IMR-90 (cell line): ENCODE results near the gene MAN2A2. TPM values are rescaled to one million over a fixed set of nuclear protein-coding genes. Genes with fewer than 3 reads are reported as not detected.

Experiments
- ATAC-seq: fragments of 200-7000 bp; cut with Tn5 transposase; 2 replicates; pipeline ENCODE4 v1.9.1; 2020; ENCODE audit warnings: low read depth, mild to moderate bottlenecking, moderate library complexity
- BruUV-seq: library from RNA; stranded (reverse); fragments of 400-500 nt; replicated peaks from 2 replicates; lab custom pipeline; 2021; lab: Mats Ljungman, UMichigan
- CTCF ChIA-PET: fragments of 300-600 bp; formaldehyde crosslinking; extraction: SDS; loops from one replicate; lab custom pipeline; 2021; ENCODE audit warnings: antibody characterized with exemption; lab: Yijun Ruan, JAX
- POLR2A ChIA-PET: fragments of 300-600 bp; sonication (Branson Sonifier 250); formaldehyde crosslinking; loops from one replicate; lab custom pipeline; 2022; ENCODE audit warnings: antibody characterized with exemption; ENCODE audit not compliant: unreplicated experiment; lab: Charles Lee
- DNase-seq: peaks from one replicate; pipeline ENCODE4 v3.0.0; 2013
- H2AFZ ChIP-seq: replicated peaks from 2 replicates; pipeline ENCODE3; 2013; ENCODE audit warnings: low read length, mild to moderate bottlenecking; ENCODE audit not compliant: poor library complexity
- H2AK5ac ChIP-seq: 2 replicates; pipeline ENCODE4 v1.6.1; 2013; ENCODE audit warnings: low read depth, low read length, inconsistent platforms
- H2AK9ac ChIP-seq: replicated peaks from 2 replicates; pipeline ENCODE3; 2013; ENCODE audit warnings: mild to moderate bottlenecking, low read depth, low read length, moderate library complexity; ENCODE audit not compliant: poor library complexity
- H2BK120ac ChIP-seq: 2 replicates; pipeline ENCODE4 v1.6.1; 2013; ENCODE audit warnings: low read depth, low read length, inconsistent platforms
- H2BK15ac ChIP-seq: 3 replicates; pipeline ENCODE4 v1.6.1; 2013; ENCODE audit warnings: low read depth, low read length, inconsistent platforms
- H2BK20ac ChIP-seq: 2 replicates; pipeline ENCODE4 v1.6.1; 2013; ENCODE audit warnings: low read depth, mild to moderate bottlenecking, inconsistent platforms, low read length, moderate library complexity
- H2BK5ac ChIP-seq: 2 replicates; pipeline ENCODE4 v1.6.1; 2013; ENCODE audit warnings: mild to moderate bottlenecking, low read depth, low read length, inconsistent platforms; ENCODE audit not compliant: poor library complexity, severe bottlenecking
- H3K14ac ChIP-seq: replicated peaks from 2 replicates; pipeline ENCODE4 v1.6.1; 2013; ENCODE audit warnings: low read depth, low read length, inconsistent platforms
- H3K18ac ChIP-seq: 2 replicates; pipeline ENCODE4 v1.6.1; 2013; ENCODE audit warnings: low read depth, low read length, control low read depth
- H3K23ac ChIP-seq: 2 replicates; pipeline ENCODE4 v1.6.1; 2013; ENCODE audit warnings: low read depth, low read length, inconsistent platforms
- H3K27ac ChIP-seq: 2 replicates; pipeline ENCODE4 v1.5.1; 2013; ENCODE audit warnings: mild to moderate bottlenecking, control low read depth, low read length; ENCODE audit not compliant: insufficient read depth
- H3K27me3 ChIP-seq: 2 replicates; pipeline ENCODE4 v1.6.1; 2013; ENCODE audit warnings: low read length; ENCODE audit not compliant: control insufficient read depth, insufficient read depth
- H3K36me3 ChIP-seq: 2 replicates; pipeline ENCODE4 v1.6.1; 2013; ENCODE audit warnings: low read length, mixed read lengths; ENCODE audit not compliant: control insufficient read depth, insufficient read depth
- H3K4ac ChIP-seq: 2 replicates; pipeline ENCODE4 v1.6.1; 2013; ENCODE audit warnings: low read depth, low read length, inconsistent platforms
- H3K4me1 ChIP-seq: 2 replicates; pipeline ENCODE4 v1.6.1; 2013; ENCODE audit warnings: low read length, mixed read lengths; ENCODE audit not compliant: control insufficient read depth, insufficient read depth
- H3K4me2 ChIP-seq: 2 replicates; pipeline ENCODE4 v1.6.1; 2013; ENCODE audit warnings: low read depth, mild to moderate bottlenecking, control low read depth, low read length, moderate library complexity
- H3K4me3 ChIP-seq: 2 replicates; pipeline ENCODE4 v1.5.1; 2013; ENCODE audit warnings: low read depth, mild to moderate bottlenecking, control low read depth, low read length, moderate library complexity; ENCODE audit not compliant: insufficient read depth
- H3K56ac ChIP-seq: 2 replicates; pipeline ENCODE4 v1.6.1; 2013; ENCODE audit warnings: low read length, inconsistent platforms; ENCODE audit not compliant: insufficient read depth; ENCODE audit errors: extremely low read depth
- H3K79me1 ChIP-seq, 2 experiments: 2 replicates each; pipeline ENCODE4 v1.6.1; 2013; ENCODE audit warnings: low read length in 2 of 2, inconsistent platforms in 1 of 2, low read depth in 1 of 2
- H3K9ac ChIP-seq: 2 replicates; pipeline ENCODE4 v1.6.1; 2013; ENCODE audit warnings: low read depth, low read length, control low read depth
- H3K9me1 ChIP-seq: 2 replicates; pipeline ENCODE4 v1.6.1; 2013; ENCODE audit warnings: low read length, inconsistent platforms; ENCODE audit not compliant: insufficient read depth
- H3K9me3 ChIP-seq: 2 replicates; pipeline ENCODE4 v1.6.1; 2013; ENCODE audit warnings: low read length; ENCODE audit not compliant: control insufficient read depth, insufficient read depth
- H4K20me1 ChIP-seq: 2 replicates; pipeline ENCODE4 v1.6.1; 2013; ENCODE audit warnings: low read length, inconsistent platforms; ENCODE audit not compliant: insufficient read depth
- H4K5ac ChIP-seq: 2 replicates; pipeline ENCODE4 v1.6.1; 2013; ENCODE audit warnings: mild to moderate bottlenecking, low read depth, low read length, control low read depth
- H4K8ac ChIP-seq, 2 experiments: 2 replicates each; pipeline ENCODE4 v1.6.1; 2013; ENCODE audit warnings: low read depth in 2 of 2, low read length in 2 of 2, control low read depth in 1 of 2, inconsistent platforms in 1 of 2
- H4K91ac ChIP-seq: 2 replicates; pipeline ENCODE4 v1.6.1; 2013; ENCODE audit warnings: low read depth, low read length, inconsistent platforms; ENCODE audit not compliant: insufficient read depth
- CEBPB ChIP-seq: IDR thresholded peaks from 2 replicates; pipeline ENCODE4 v1.6.1; 2012; ENCODE audit warnings: low read depth, low read length, improper control_type of control experiment
- CHD1 ChIP-seq: IDR thresholded peaks from 2 replicates; pipeline ENCODE4 v1.6.1; 2012; ENCODE audit warnings: low read depth, low read length, improper control_type of control experiment
- CTCF ChIP-seq: conservative IDR thresholded peaks from 2 replicates; pipeline ENCODE4 v1.5.1; 2012; ENCODE audit warnings: mild to moderate bottlenecking, low read depth, low read length, improper control_type of control experiment
- ELK1 ChIP-seq: fragments of 150-350 bp; IDR thresholded peaks from 2 replicates; pipeline ENCODE4 v1.6.1; 2016; ENCODE audit warnings: low read depth, mild to moderate bottlenecking, low read length, moderate library complexity, borderline replicate concordance
- FOS ChIP-seq: fragments of 150-350 bp; IDR thresholded peaks from 2 replicates; pipeline ENCODE4 v1.6.1; 2016; ENCODE audit warnings: low read depth, low read length
- MAZ ChIP-seq: IDR thresholded peaks from 2 replicates; pipeline ENCODE4 v1.6.1; 2012; ENCODE audit warnings: low read depth, mild to moderate bottlenecking, low read length, improper control_type of control experiment, moderate library complexity, borderline replicate concordance
- MXI1 ChIP-seq: IDR thresholded peaks from 2 replicates; pipeline ENCODE4 v1.6.1; 2012; ENCODE audit warnings: low read depth, mild to moderate bottlenecking, low read length, moderate library complexity, borderline replicate concordance
- NFE2L2 ChIP-seq: fragments of 150-350 bp; IDR thresholded peaks from 2 replicates; pipeline ENCODE4 v1.6.1; 2016; ENCODE audit warnings: low read depth, mild to moderate bottlenecking, low read length
- POLR2A ChIP-seq: IDR thresholded peaks from 2 replicates; pipeline ENCODE4 v1.6.1; 2012; ENCODE audit warnings: mild to moderate bottlenecking, low read depth, low read length
- RAD21 ChIP-seq: IDR thresholded peaks from 2 replicates; pipeline ENCODE4 v1.6.1; 2012; ENCODE audit warnings: low read length, improper control_type of control experiment
- RCOR1 ChIP-seq: IDR thresholded peaks from 2 replicates; pipeline ENCODE4 v1.6.1; 2012; ENCODE audit warnings: mild to moderate bottlenecking, low read length, improper control_type of control experiment; ENCODE audit not compliant: insufficient replicate concordance
- RFX5 ChIP-seq: IDR thresholded peaks from 2 replicates; pipeline ENCODE4 v1.8.0; 2012; ENCODE audit warnings: low read depth, mild to moderate bottlenecking, low read length, moderate library complexity
- SMC3 ChIP-seq: fragments of 150-350 bp; IDR thresholded peaks from 2 replicates; pipeline ENCODE4 v1.6.1; 2016; ENCODE audit warnings: low read depth, mild to moderate bottlenecking, antibody characterized with exemption, low read length, moderate library complexity
- WGBS, 2 experiments: methylation state at CpG; one replicate each; pipeline versions ENCODE4 v1.1.5 to v1.1.7; 2013; ENCODE audit warnings: missing lambda C conversion rate in 2 of 2; ENCODE audit not compliant: insufficient read length in 1 of 2; ENCODE audit errors: extremely low coverage in 2 of 2; 5-methylcytosine and 5-hydroxymethylcytosine counted together
- dilution Hi-C: fragments of 300-500 bp; cut with HindIII; formaldehyde crosslinking; loops from one replicate; pipeline ENCODE4 v1.14.3; 2018; ENCODE audit warnings: low sequenced_read_pairs; ENCODE audit not compliant: unreplicated experiment
- in situ Hi-C: fragments of 300-500 bp; cut with MboI; formaldehyde crosslinking; loops from 3 replicates; pipeline ENCODE4 v1.14.3; 2019; ENCODE audit warnings: low sequenced_read_pairs, inconsistent platforms, mixed read lengths
- intact Hi-C: fragments of 100-400 bp; cut with micrococcal nuclease; formaldehyde crosslinking; loops from 2 replicates; pipeline ENCODE4 v1.10.0; 2022
- polyA plus RNA-seq, 3 experiments: library from polyadenylated mRNA; depleted of rRNA; stranded (reverse); fragments of >200 nt; gene quantifications; 2 replicates each; pipeline ENCODE4 v1.2.3, GENCODE V29; 2012; ENCODE audit warnings: low replicate concordance in 1 of 3
- total RNA-seq: library from RNA; depleted of rRNA; stranded (reverse); fragments of >200 nt; gene quantifications from 2 replicates; pipeline ENCODE4 v1.2.3, GENCODE V29; 2012

Gene MAN2A2
- total and polyA plus RNA-seq, 2 of the 4 experiments (the other 2 are of a cell fraction): 3.4 to 52.5 TPM

GRCh38 chr15:90929246-90930019 is 26.3 kb downstream of the MAN2A2 start:
- no TSS peak for BruUV-seq

More at GRCh38 chr15:90929246-90930019, 26.3 kb downstream of the MAN2A2 start:
- Histone ChIP-seq H3K4ac (peak overlapping the region; percentile 12; the same call in 1 of the 2 replicates), H3K23ac (0 out of 2 replicates have a peak overlapping the region, but pooled peaks have one; percentile 17), H4K91ac (peak overlapping the region; percentile 53; the same call in 1 of the 2 replicates), H3K9me1 (peaks cover 5% of the 10 kb centered on the region), H3K14ac (peak overlapping the region; percentile 53; the same call in 1 of the 2 replicates), H3K18ac (peak overlapping the region; percentile 2; the same call in 1 of the 2 replicates), H4K20me1 (no peaks in the 10 kb centered on the region), H3K9me3 (no peaks in the 10 kb centered on the region), H2BK5ac (peak overlapping the region; percentile 1), H3K27me3 (no peaks in the 10 kb centered on the region), H4K5ac (peak overlapping the region; percentile 98), H3K9ac (peak overlapping the region; percentile 71), H3K56ac (peak overlapping the region; percentile 42; the same call in 1 of the 2 replicates), H2AFZ (peak overlapping the region; percentile 94), H2BK120ac (no peak overlapping the region), H3K4me2 (peak overlapping the region; percentile 95), H3K79me1 (peaks cover 3 to 21% of the 10 kb centered on the region in 2 experiments; a peak in 3 of 4 replicates), H2BK20ac (no peak overlapping the region), H3K36me3 (no peaks in the 10 kb centered on the region), H2AK5ac (no peak overlapping the region), H2BK15ac (no peak overlapping the region), H4K8ac (peak overlapping the region; percentile 82 to 91), H3K4me3 (peak overlapping the region; percentile 66), H3K4me1 (peaks cover 6% of the 10 kb centered on the region), H3K27ac (peak overlapping the region; percentile 68), H2AK9ac (no peak overlapping the region)
- CTCF ChIA-PET: interaction anchor here (0.7 to 1.0 kb wide), 2 partner anchors 27 to 389 kb away, joined by 4 to 5 read pairs; no protein-coding TSS in a partner anchor
- dilution Hi-C loops (no loop called here), in situ Hi-C loops (no loop called here), intact Hi-C loops (no loop called here)
- 78 to 100% methylated on average over 2 to 11 of the region's 21 CpGs for WGBS, 2 experiments
- no peak for DNase-seq
- TF ChIP-seq SMC3: no peak
- no peak for TF ChIP-seq CEBPB
- TF ChIP-seq CTCF: no peak
- TF ChIP-seq NFE2L2: no peak
- no peak for TF ChIP-seq POLR2A
- no peak for TF ChIP-seq RAD21
- TF ChIP-seq MAZ: no peak
- TF ChIP-seq RFX5: no peak
- no peak for TF ChIP-seq MXI1
- TF ChIP-seq CHD1: no peak
- no peak for TF ChIP-seq FOS
- TF ChIP-seq ELK1: no peak
- TF ChIP-seq RCOR1: no peak
- no peak for ATAC-seq
- POLR2A ChIA-PET: interaction anchor here (0.6 kb wide), 1 partner anchor 1999 kb away, joined by 4 read pairs; no protein-coding TSS in a partner anchor
